NB4 (cell line): ENCODE measurements around the gene MUL1.

ENCODE experiments used
- CTCF ChIP-seq: IDR thresholded peaks from one replicate; pipeline ENCODE4 v1.5.1; 2012; ENCODE audit warnings: low read depth, low read length
- MAX ChIP-seq: IDR thresholded peaks from 2 replicates; pipeline ENCODE4 v1.6.1; 2011; ENCODE audit warnings: low read depth, low read length
- POLR2A ChIP-seq: IDR thresholded peaks from 2 replicates; pipeline ENCODE4 v1.6.1; 2011; ENCODE audit warnings: mild to moderate bottlenecking; ENCODE audit not compliant: insufficient read length; ENCODE audit errors: extremely low read depth

DNA sequence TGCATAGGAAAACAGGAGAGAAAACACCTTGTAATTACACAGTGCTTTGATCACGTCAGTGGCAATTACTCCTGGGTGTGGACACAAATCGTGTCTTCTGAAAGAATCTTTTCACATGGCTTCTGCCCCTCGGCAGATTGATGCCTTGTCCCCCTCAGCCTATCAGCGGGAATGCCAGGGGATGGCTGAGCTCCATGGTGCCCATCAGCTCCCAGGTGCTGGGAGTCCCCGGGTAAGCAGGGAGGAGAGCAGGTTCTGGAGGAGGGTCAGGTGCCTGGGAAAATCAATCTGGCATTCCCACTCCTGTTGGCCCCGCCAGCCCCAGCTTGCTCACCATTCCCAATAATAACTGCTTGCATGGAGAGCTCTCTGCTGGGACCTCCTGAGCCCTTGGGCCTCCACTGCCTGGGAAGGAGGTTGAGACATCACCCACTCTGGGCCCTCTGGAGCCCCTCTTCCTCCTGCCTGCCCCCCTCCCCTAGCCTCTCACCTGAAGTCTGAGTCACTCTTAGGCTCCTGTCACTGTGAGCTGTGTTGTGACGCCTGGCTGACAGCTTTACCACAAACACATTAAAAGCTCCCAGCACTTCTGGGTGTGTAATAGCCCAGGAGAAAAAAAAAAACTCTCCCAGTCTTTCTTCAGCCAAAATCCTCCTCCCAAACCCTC, 26.9 kb downstream of the MUL1 start:
- TF ChIP-seq CTCF: no peak
- TF ChIP-seq MAX: no peak
- no peak for TF ChIP-seq POLR2A
